ENCODE measurements around the gene TAT.

Gene TAT

DNA sequence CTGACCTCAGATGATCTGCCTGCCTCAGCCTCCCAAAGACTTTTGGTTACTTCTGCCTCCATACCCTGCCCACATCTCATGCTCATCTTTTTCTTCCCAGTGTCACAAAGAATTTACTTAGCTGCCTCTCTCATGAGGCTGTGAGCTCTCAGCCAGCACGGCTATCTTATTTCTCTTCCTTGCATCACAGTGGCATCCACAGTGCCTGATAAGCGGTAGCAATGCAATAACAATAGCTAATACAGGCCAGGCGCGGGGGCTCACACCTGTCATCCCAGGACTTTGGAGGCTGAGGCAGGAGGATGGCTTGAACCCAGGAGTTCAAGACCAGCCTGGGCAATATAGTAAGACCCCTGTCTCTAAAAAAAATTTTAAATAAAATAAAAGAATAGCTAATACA lies 33.6 kb upstream of the TAT start:
- TF ChIP-seq, protein P1, sequence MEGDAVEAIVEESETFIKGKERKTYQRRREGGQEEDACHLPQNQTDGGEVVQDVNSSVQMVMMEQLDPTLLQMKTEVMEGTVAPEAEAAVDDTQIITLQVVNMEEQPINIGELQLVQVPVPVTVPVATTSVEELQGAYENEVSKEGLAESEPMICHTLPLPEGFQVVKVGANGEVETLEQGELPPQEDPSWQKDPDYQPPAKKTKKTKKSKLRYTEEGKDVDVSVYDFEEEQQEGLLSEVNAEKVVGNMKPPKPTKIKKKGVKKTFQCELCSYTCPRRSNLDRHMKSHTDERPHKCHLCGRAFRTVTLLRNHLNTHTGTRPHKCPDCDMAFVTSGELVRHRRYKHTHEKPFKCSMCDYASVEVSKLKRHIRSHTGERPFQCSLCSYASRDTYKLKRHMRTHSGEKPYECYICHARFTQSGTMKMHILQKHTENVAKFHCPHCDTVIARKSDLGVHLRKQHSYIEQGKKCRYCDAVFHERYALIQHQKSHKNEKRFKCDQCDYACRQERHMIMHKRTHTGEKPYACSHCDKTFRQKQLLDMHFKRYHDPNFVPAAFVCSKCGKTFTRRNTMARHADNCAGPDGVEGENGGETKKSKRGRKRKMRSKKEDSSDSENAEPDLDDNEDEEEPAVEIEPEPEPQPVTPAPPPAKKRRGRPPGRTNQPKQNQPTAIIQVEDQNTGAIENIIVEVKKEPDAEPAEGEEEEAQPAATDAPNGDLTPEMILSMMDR (IDR thresholded peaks at IDR 0.05), result no peak

GRCh38 chr16:71609066-71609465 lies 32.2 kb upstream of the TAT start:
- TF ChIP-seq, protein P1 (IDR thresholded peaks at IDR 0.05), result no peak

GRCh38 chr16:71600822-71601221 lies 23.9 kb upstream of the TAT start:
- TF ChIP-seq, protein P1 (IDR thresholded peaks at IDR 0.05), result no peak

- TF ChIP-seq, protein P1 (IDR thresholded peaks at IDR 0.05), result no peak
Observed at GRCh38 chr16:71594000-71594646, 17.2 kb upstream of the TAT start.

DNA sequence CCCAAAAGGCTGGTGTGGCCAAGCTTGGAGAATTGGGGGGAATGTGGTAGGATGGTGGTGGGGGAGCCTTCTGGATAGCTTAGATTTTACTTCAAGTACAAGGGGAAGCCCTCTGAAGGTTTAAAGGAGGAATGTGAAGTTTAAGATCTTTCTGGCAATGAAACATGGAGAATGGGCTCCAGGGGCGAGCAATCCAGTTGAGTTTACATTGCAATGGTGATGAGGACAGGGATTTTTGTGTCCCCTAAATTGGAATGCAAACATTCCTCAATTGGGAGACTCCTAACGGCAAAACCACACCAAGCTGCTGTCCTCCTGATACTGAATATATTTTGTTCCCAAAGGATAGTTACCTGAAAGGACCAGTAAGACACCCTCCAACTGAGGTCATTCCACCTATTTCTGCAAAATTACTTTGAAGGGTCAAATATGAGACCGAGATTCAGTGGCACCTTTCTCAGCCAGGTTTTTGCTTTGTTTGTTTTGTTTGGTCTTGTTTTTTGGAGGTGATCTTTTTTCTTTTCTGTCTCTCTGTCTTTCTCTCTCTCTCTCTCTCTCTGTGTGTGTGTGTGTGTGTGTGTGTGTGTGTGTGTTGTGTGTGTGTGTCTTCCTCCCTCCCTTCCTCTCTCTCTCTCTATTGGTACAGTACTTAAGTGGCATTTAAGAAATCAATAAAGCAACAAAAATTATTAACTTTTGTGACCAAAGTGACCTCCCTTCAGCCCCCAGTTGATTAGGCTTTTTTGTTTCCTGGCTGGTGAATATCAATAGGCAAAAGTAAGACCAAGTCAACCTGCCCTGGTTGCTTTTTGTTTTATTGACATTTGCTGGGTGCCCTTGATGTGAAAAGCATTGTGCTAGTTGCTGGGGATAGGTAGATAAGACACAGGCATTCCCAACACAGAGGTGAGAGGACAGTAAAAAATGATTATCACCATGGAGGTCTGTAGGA lies 16.4 kb upstream of the TAT start:
- TF ChIP-seq, protein P1 (IDR thresholded peaks at IDR 0.05), result no peak

DNA sequence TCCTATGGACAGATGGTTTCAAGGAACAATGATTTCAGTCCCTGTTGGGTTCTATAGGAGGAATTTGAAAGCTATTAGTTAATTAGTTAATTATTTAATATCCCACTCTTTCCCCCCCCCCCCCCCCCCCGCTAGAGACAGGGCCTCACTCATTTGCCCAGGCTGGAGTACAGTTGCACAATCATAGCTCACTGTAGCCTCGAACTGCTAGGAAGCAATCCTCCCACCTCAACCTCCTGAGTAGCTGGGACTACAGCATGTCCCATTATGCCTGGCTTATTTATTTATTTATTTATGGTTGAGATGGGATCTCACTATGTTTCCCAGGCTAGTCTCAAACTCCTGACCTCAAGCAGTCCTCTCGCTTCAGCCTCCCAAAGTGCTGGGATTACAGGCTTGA lies 15.0 kb upstream of the TAT start:
- TF ChIP-seq, protein P1 (IDR thresholded peaks at IDR 0.05), result no peak

DNA sequence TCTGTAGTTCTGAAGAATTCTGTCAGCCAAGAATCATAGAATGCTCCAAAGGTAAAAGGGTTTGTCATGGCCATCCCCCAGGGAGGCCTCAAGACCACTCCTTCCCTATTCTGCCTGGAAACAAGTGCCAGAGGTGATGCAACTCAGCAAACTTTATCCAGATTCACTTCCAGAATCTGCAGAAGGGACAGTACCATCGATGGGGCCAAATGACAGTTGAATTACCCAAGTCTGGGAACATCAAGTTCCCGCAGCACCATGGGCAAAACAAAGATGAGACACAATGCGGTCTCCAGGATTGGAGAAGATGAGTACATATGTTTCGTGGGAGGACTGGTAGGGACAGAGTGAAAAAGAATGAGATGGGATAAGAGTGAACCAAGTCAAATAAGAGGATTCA lies 13.7 kb upstream of the TAT start:
- TF ChIP-seq, protein P1 (IDR thresholded peaks at IDR 0.05), result no peak
